NCI-H2107 treated with DMSO at 0.1 percent for 48 hours (cell line): ENCODE measurements around the gene ATXN2.

Source experiments
- DNase-seq: peaks from one replicate; lab custom pipeline; 2025; ENCODE audit not compliant: unreplicated experiment; lab: John Stamatoyannopoulos, UW

ATXN2 gene

GRCh38 chr12:111454311-111454710, 144.8 kb downstream of the ATXN2 start:
- DNase-seq = no peak

GRCh38 chr12:111453071-111453989, 145.8 kb downstream of the ATXN2 start:
- no peak for DNase-seq

- peak; percentile 55 for DNase-seq
These were observed 147.4 kb downstream of the ATXN2 start for GRCh38 chr12:111451649-111452129.

GRCh38 chr12:111451232-111451631, 147.9 kb downstream of the ATXN2 start:
- DNase-seq = no peak

- DNase-seq = no peak
These were observed 148.4 kb downstream of the ATXN2 start for GRCh38 chr12:111450676-111451075.

- no peak for DNase-seq
These were observed 150.0 kb downstream of the ATXN2 start for GRCh38 chr12:111448846-111449790.

GRCh38 chr12:111448266-111448830, 150.8 kb downstream of the ATXN2 start:
- DNase-seq = no peak

- DNase-seq = no peak
These were observed 151.4 kb downstream of the ATXN2 start for GRCh38 chr12:111447571-111448265.

GRCh38 chr12:111446631-111447570, 152.2 kb downstream of the ATXN2 start:
- no peak for DNase-seq

- peak; percentile 26 for DNase-seq
These were observed 153.2 kb downstream of the ATXN2 start for GRCh38 chr12:111445726-111446581.

GRCh38 chr12:111444925-111445725, 154.0 kb downstream of the ATXN2 start:
- DNase-seq = peak; percentile 15

GRCh38 chr12:111444314-111444924, 154.7 kb downstream of the ATXN2 start:
- no peak for DNase-seq

- no peak for DNase-seq
These were observed 155.5 kb downstream of the ATXN2 start for GRCh38 chr12:111443586-111443985.

GRCh38 chr12:111443086-111443485, 156.0 kb downstream of the ATXN2 start:
- DNase-seq = no peak

GRCh38 chr12:111442301-111443045, 156.6 kb downstream of the ATXN2 start:
- DNase-seq = no peak

- no peak for DNase-seq
These were observed 157.8 kb downstream of the ATXN2 start for GRCh38 chr12:111441107-111441928.
